ENCODE data around the gene EPHA1. TPM values are rescaled to one million over a fixed set of nuclear protein-coding genes. Genes with fewer than 3 reads are reported as not detected.

Gene EPHA1
- total RNA-seq, 1 donor from 2014 or later, result 7.9 TPM

- Histone ChIP-seq H3K4me3 (ENCODE audit: low read depth, low read length) (no peak overlapping the region), H3K36me3 (ENCODE audit: control insufficient read depth, insufficient read depth, low read length) (no peaks in the 10 kb centered on the region), H3K27me3 (ENCODE audit: control insufficient read depth, insufficient read depth, low read length) (no peaks in the 10 kb centered on the region)
- no peak for DNase-seq (ENCODE audit: low read depth)
- TF ChIP-seq, protein P1, sequence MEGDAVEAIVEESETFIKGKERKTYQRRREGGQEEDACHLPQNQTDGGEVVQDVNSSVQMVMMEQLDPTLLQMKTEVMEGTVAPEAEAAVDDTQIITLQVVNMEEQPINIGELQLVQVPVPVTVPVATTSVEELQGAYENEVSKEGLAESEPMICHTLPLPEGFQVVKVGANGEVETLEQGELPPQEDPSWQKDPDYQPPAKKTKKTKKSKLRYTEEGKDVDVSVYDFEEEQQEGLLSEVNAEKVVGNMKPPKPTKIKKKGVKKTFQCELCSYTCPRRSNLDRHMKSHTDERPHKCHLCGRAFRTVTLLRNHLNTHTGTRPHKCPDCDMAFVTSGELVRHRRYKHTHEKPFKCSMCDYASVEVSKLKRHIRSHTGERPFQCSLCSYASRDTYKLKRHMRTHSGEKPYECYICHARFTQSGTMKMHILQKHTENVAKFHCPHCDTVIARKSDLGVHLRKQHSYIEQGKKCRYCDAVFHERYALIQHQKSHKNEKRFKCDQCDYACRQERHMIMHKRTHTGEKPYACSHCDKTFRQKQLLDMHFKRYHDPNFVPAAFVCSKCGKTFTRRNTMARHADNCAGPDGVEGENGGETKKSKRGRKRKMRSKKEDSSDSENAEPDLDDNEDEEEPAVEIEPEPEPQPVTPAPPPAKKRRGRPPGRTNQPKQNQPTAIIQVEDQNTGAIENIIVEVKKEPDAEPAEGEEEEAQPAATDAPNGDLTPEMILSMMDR (IDR thresholded peaks at IDR 0.05; ENCODE audit: insufficient read depth, low read length, poor library complexity, severe bottlenecking), result no peak
Measured at GRCh38 chr7:143454091-143454680, 45.5 kb upstream of the EPHA1 start.

GRCh38 chr7:143452495-143452894 lies 43.8 kb upstream of the EPHA1 start:
- H3K27me3 ChIP-seq (ENCODE audit: control insufficient read depth, insufficient read depth, low read length), result no peaks in the 10 kb centered on the region
- no peaks in the 10 kb centered on the region for H3K36me3 ChIP-seq (ENCODE audit: control insufficient read depth, insufficient read depth, low read length)
- no peak for DNase-seq (ENCODE audit: low read depth)
- H3K4me3 ChIP-seq (ENCODE audit: low read depth, low read length), result no peak overlapping the region
- TF ChIP-seq, protein P1 (IDR thresholded peaks at IDR 0.05; ENCODE audit: insufficient read depth, low read length, poor library complexity, severe bottlenecking), result no peak

DNA sequence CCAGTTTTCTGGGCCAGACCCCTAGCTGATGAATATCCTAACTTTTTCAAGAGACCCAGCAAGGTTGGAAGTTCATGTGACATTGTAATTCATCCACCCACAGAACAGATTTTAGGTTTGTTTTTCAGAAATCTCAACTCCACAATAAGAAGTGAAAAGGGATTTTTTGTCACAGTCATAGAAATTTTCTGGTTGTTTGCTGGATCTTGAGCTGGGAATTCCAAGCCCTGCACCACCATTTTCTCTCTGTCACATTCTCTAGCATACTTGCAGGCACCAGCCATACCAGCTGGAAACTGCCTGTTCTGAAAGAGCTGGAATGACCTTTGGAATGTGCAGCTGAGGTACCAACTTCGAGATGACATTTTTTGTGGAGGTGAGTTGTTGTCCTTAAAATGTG lies 43.1 kb upstream of the EPHA1 start:
- no peak for DNase-seq (ENCODE audit: low read depth)
- no peaks in the 10 kb centered on the region for H3K27me3 ChIP-seq (ENCODE audit: control insufficient read depth, insufficient read depth, low read length)
- TF ChIP-seq, protein P1 (IDR thresholded peaks at IDR 0.05; ENCODE audit: insufficient read depth, low read length, poor library complexity, severe bottlenecking), result no peak
- H3K36me3 ChIP-seq (ENCODE audit: control insufficient read depth, insufficient read depth, low read length), result no peaks in the 10 kb centered on the region
- H3K4me3 ChIP-seq (ENCODE audit: low read depth, low read length), result no peak overlapping the region

DNA sequence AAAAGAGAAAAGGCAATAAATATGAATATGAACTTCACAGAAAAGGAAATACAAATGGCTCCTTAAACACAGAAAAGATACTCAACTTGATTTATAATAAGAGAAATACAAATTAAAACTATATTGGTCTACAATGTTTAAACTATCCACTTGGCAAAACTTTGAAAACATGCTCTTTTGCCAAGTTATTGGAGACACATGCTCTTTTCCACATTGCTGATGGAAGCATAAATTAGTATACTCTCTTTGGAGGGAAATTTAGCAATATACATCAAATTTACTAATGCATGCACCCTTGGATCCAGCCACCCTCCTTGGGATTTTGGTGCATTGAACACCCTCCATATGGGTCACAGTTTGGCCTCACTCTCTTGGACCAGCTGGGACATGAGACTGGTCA lies 42.5 kb upstream of the EPHA1 start:
- TF ChIP-seq, protein P1 (IDR thresholded peaks at IDR 0.05; ENCODE audit: insufficient read depth, low read length, poor library complexity, severe bottlenecking), result no peak
- no peaks in the 10 kb centered on the region for H3K27me3 ChIP-seq (ENCODE audit: control insufficient read depth, insufficient read depth, low read length)

DNA sequence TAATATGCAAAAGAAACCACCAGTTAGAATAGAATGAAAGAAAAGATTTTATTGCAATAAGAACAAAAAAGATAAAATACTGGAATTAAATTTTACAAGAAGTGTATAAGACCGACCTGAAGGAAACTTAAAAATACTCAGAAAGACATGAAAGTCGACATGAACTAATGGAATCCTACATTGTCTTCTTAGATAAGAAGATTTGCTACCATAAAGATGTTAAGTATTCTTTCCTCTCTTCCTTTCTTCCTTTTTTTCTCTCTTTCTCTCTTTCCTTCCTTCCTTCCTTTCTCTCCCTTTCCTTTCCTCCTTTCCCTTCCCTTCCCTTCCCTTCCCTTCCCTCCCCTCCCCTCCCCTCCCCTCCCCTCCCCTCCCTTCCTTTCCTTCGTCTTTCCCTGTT lies 41.1 kb upstream of the EPHA1 start:
- no peak for DNase-seq (ENCODE audit: low read depth)
- Histone ChIP-seq H3K4me3 (ENCODE audit: low read depth, low read length) (no peak overlapping the region), H3K27me3 (ENCODE audit: control insufficient read depth, insufficient read depth, low read length) (no peaks in the 10 kb centered on the region), H3K36me3 (ENCODE audit: control insufficient read depth, insufficient read depth, low read length) (no peaks in the 10 kb centered on the region)
- TF ChIP-seq, protein P1 (IDR thresholded peaks at IDR 0.05; ENCODE audit: insufficient read depth, low read length, poor library complexity, severe bottlenecking), result no peak

More for the DNA sequence above, 42.5 kb upstream of the EPHA1 start:
- Histone ChIP-seq H3K4me3 (ENCODE audit: low read depth, low read length) (no peak overlapping the region), H3K36me3 (ENCODE audit: control insufficient read depth, insufficient read depth, low read length) (no peaks in the 10 kb centered on the region)
- no peak for DNase-seq (ENCODE audit: low read depth)

DNA sequence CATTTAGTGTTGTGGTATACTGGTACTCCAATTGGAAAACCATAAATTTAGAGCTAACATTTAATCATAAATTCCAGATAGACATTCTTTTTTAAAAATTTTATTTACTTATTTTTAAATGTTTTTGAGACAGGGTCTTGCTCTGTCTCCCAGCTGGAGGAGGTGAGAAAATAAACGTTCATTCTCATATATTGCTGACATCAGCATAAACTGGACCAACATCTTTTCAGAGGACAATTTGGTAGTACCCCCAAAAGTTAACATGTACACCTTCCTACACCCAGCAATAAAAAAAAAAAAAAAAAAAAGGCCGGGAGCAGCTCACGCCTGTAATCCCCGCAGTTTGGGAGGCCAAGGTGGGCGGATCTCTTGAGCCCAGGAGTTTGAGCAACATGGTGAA lies 39.8 kb upstream of the EPHA1 start:
- no peak for DNase-seq (ENCODE audit: low read depth)
- Histone ChIP-seq H3K4me3 (ENCODE audit: low read depth, low read length) (no peak overlapping the region), H3K36me3 (ENCODE audit: control insufficient read depth, insufficient read depth, low read length) (no peaks in the 10 kb centered on the region), H3K27me3 (ENCODE audit: control insufficient read depth, insufficient read depth, low read length) (no peaks in the 10 kb centered on the region)
- TF ChIP-seq, protein P1 (IDR thresholded peaks at IDR 0.05; ENCODE audit: insufficient read depth, low read length, poor library complexity, severe bottlenecking), result no peak
